PFSK-1 (cell line): ENCODE data around the gene COLEC12.

Source experiments
- FOXP2 ChIP-seq: optimal IDR thresholded peaks from 2 replicates; pipeline ENCODE3; 2011; ENCODE audit warnings: borderline replicate concordance, control low read depth, inconsistent platforms; ENCODE audit not compliant: insufficient read depth; ENCODE audit errors: extremely low read length, extremely low read depth
- POLR2AphosphoS5 ChIP-seq: IDR thresholded peaks from 2 replicates; pipeline ENCODE4 v1.6.1; 2012; ENCODE audit warnings: low read depth, mild to moderate bottlenecking, control low read depth, low read length, moderate library complexity
- SIN3A ChIP-seq: IDR thresholded peaks from 2 replicates; pipeline ENCODE4 v1.6.1; 2012; ENCODE audit warnings: mild to moderate bottlenecking, low read length, moderate library complexity, borderline replicate concordance; ENCODE audit not compliant: insufficient read depth
- TAF1 ChIP-seq: IDR thresholded peaks from 2 replicates; pipeline ENCODE4 v1.6.1; 2012; ENCODE audit warnings: low read length, control low read depth, borderline replicate concordance; ENCODE audit not compliant: insufficient read depth
- TF ChIP-seq, protein P1 (sequence below), 2 experiments: IDR thresholded peaks; 2 replicates each; pipeline versions ENCODE4 v1.6.1 to v1.8.0; 2011 to 2012; ENCODE audit warnings: low read depth in 2 of 2, low read length in 2 of 2, control low read depth in 1 of 2, inconsistent platforms in 1 of 2, mild to moderate bottlenecking in 1 of 2, moderate library complexity in 1 of 2; ENCODE audit not compliant: insufficient read depth in 1 of 2

COLEC12 gene

GRCh38 chr18:361100-361732 lies 139.3 kb downstream of the COLEC12 start:
- TF ChIP-seq POLR2AphosphoS5: no peak
- no peak for TF ChIP-seq FOXP2
- TF ChIP-seq, protein P1, sequence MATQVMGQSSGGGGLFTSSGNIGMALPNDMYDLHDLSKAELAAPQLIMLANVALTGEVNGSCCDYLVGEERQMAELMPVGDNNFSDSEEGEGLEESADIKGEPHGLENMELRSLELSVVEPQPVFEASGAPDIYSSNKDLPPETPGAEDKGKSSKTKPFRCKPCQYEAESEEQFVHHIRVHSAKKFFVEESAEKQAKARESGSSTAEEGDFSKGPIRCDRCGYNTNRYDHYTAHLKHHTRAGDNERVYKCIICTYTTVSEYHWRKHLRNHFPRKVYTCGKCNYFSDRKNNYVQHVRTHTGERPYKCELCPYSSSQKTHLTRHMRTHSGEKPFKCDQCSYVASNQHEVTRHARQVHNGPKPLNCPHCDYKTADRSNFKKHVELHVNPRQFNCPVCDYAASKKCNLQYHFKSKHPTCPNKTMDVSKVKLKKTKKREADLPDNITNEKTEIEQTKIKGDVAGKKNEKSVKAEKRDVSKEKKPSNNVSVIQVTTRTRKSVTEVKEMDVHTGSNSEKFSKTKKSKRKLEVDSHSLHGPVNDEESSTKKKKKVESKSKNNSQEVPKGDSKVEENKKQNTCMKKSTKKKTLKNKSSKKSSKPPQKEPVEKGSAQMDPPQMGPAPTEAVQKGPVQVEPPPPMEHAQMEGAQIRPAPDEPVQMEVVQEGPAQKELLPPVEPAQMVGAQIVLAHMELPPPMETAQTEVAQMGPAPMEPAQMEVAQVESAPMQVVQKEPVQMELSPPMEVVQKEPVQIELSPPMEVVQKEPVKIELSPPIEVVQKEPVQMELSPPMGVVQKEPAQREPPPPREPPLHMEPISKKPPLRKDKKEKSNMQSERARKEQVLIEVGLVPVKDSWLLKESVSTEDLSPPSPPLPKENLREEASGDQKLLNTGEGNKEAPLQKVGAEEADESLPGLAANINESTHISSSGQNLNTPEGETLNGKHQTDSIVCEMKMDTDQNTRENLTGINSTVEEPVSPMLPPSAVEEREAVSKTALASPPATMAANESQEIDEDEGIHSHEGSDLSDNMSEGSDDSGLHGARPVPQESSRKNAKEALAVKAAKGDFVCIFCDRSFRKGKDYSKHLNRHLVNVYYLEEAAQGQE (IDR thresholded peaks at IDR 0.05; ENCODE audit: insufficient read depth in 1 of 2, low read depth in 2 of 2, low read length in 2 of 2): no peak
- no peak for TF ChIP-seq SIN3A
- TF ChIP-seq TAF1: no peak

- TF ChIP-seq FOXP2 (no peak), TAF1 (no peak), POLR2AphosphoS5 (no peak), SIN3A (no peak)
- TF ChIP-seq, protein P1 (IDR thresholded peaks at IDR 0.05; ENCODE audit: insufficient read depth in 1 of 2, low read depth in 2 of 2, low read length in 2 of 2): no peak
These were observed 139.8 kb downstream of the COLEC12 start for GRCh38 chr18:360676-361075.

DNA sequence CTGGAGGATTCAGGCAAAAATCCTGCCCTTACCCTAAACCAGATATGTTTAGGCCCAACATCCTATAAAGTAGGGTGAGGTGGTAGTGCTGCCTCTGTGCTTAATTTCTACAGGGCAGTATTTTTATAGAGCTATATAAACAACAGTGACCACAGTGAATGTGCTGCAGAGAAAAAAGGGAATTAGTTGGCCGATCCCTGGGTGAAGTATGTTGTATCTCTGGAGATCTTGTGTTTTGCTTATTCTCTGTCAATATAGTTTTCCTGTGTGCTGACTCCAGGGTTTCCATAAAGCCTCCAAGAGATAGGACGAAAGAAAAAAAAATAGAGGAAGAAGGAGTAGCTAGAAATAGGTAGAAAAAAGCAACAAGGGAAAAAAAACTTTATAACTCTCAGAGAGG lies 143.7 kb downstream of the COLEC12 start:
- no peak for TF ChIP-seq TAF1

DNA sequence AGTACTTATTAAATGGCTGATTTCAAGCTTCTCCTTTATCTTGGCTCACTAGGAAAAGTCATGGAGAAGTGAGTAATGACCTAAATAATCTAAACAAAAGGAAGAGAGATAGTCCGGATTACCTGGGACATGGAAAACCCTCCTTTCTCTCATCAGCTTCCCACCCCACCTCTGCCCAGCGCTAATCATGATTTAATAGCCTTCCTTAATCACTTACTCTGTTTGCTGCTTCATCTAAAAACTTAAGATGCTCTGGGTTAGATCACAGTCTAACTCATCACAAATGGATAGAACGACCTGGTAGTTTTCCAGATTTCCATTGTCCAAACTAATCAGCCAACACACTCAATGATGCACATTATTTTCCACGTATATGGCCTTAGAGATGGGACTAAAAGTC lies 144.8 kb downstream of the COLEC12 start:
- TF ChIP-seq, protein P1 (IDR thresholded peaks at IDR 0.05; ENCODE audit: insufficient read depth in 1 of 2, low read depth in 2 of 2, low read length in 2 of 2): no peak
- TF ChIP-seq TAF1: no peak
- TF ChIP-seq FOXP2: no peak
- no peak for TF ChIP-seq SIN3A
- no peak for TF ChIP-seq POLR2AphosphoS5

DNA sequence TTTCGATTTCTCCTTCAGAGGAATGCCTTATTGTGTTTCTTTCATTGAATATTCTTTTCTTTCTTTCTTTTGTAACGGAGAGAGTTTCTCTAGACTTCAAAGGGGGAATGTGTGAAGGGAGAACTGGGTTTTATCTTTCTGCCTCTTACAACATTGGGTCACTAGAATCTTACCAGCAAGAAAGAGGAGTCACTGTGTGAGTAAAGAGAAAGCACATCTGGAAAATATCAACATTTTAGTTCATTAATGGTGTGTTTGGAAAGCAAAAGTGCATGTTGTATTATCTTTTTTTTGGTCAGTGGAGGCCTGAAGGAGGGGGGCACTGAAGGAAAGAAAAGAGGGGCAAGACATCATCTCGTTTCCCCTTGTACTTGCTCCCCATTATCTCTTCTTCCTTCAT lies 146.0 kb downstream of the COLEC12 start:
- no peak for TF ChIP-seq TAF1
- TF ChIP-seq SIN3A: no peak
- TF ChIP-seq, protein P1 (IDR thresholded peaks at IDR 0.05; ENCODE audit: insufficient read depth in 1 of 2, low read depth in 2 of 2, low read length in 2 of 2): no peak
- TF ChIP-seq POLR2AphosphoS5: no peak
- no peak for TF ChIP-seq FOXP2
